A549 (cell line): ENCODE results near the gene NR2C2. TPM values are rescaled to one million over a fixed set of nuclear protein-coding genes. Genes with fewer than 3 reads are reported as not detected.

Source experiments
- ATAC-seq, 2 experiments: fragments of 200-7000 bp in 1 of 2; fragments of >200 bp in 1 of 2; cut with Nextera tagmentation in 1 of 2; cut with Tn5 transposase in 1 of 2; 3 replicates each; pipeline versions ENCODE4 v1.8.0 to v1.9.1; 2018 to 2020; ENCODE audit warnings: mild to moderate bottlenecking in 1 of 2, moderate library complexity in 1 of 2
- CTCF ChIA-PET: fragments of 300-600 bp; sonication (Branson Sonifier 250); formaldehyde crosslinking; extraction: SDS; loops from one replicate; lab custom pipeline; 2021; ENCODE audit warnings: antibody characterized with exemption, inconsistent platforms; lab: Yijun Ruan, JAX
- POLR2A ChIA-PET: fragments of 350-600 bp; formaldehyde crosslinking; extraction: SDS; loops from one replicate; lab custom pipeline; 2021; ENCODE audit warnings: antibody characterized with exemption, inconsistent platforms; lab: Yijun Ruan, JAX
- DNase-seq, 2 experiments: peaks; one replicate each; pipeline versions ENCODE4 v3.0.0 to v3.0.0-alpha.2; 2011 to 2016; ENCODE audit warnings: low read depth in 1 of 2, low spot score in 1 of 2
- FAIRE-seq: peaks from 2 replicates; lab custom pipeline; 2011; peaks lifted over from hg19 to GRCh38; lab: Jason Lieb, UNC
- H3K27ac ChIP-seq, 2 experiments: fragments of >200 bp; sonication (Bioruptor Twin); formaldehyde crosslinking; 3 replicates each; pipeline ENCODE4 v1.5.1; 2016 to 2017
- H3K4me1 ChIP-seq: fragments of >200 bp; sonication (Bioruptor Twin); formaldehyde crosslinking; 3 replicates; pipeline ENCODE4 v1.6.1; 2016
- H3K4me2 ChIP-seq: fragments of >200 bp; sonication (Bioruptor Twin); formaldehyde crosslinking; 3 replicates; pipeline ENCODE4 v1.6.1; 2016
- H3K4me3 ChIP-seq: fragments of >200 bp; sonication (Bioruptor Twin); formaldehyde crosslinking; 3 replicates; pipeline ENCODE4 v1.5.1; 2016
- H3K9me3 ChIP-seq: fragments of >200 bp; sonication (Bioruptor Twin); formaldehyde crosslinking; 3 replicates; pipeline ENCODE4 v1.6.1; 2016
- E2F6 ChIP-seq: IDR thresholded peaks from 2 replicates; pipeline ENCODE4 v1.6.1; 2012; ENCODE audit warnings: low read depth, borderline replicate concordance
- EHF ChIP-seq: fragments of 250-450 bp; sonication (Bioruptor Pico); IDR thresholded peaks from 2 replicates; pipeline ENCODE4 v1.5.0; 2020; ENCODE audit warnings: mild to moderate bottlenecking
- EHMT2 ChIP-seq: fragments of 200-600 bp; sonication (generic); IDR thresholded peaks from 2 replicates; pipeline ENCODE4 v1.6.1; 2016; ENCODE audit warnings: antibody characterized with exemption, low read depth, mild to moderate bottlenecking, moderate library complexity
- ELK1 ChIP-seq: fragments of 150-350 bp; IDR thresholded peaks from 2 replicates; pipeline ENCODE4 v1.6.1; 2014; ENCODE audit warnings: low read depth, mild to moderate bottlenecking, low read length
- FOXS1 ChIP-seq: fragments of 250-450 bp; sonication (Bioruptor Pico); IDR thresholded peaks from 2 replicates; pipeline ENCODE4 v1.5.0; 2020; ENCODE audit warnings: mild to moderate bottlenecking, moderate library complexity
- HDAC2 ChIP-seq: fragments of 200-600 bp; sonication (generic); IDR thresholded peaks from 2 replicates; pipeline ENCODE4 v1.6.1; 2016
- HOXB13 ChIP-seq: fragments of 250-450 bp; sonication (Bioruptor Pico); IDR thresholded peaks from 2 replicates; pipeline ENCODE4 v1.5.0; 2020; ENCODE audit warnings: low read depth, mild to moderate bottlenecking, moderate library complexity
- JUNB ChIP-seq: fragments of >200 bp; sonication (Bioruptor Twin); formaldehyde crosslinking; IDR thresholded peaks from 2 replicates; pipeline ENCODE4 v1.6.1; 2016
- KDM1A ChIP-seq: fragments of 200-600 bp; sonication (generic); IDR thresholded peaks from 2 replicates; pipeline ENCODE4 v1.6.1; 2016; ENCODE audit warnings: low read depth, mild to moderate bottlenecking
- MYC ChIP-seq: IDR thresholded peaks from 2 replicates; pipeline ENCODE4 v1.6.1; 2012; ENCODE audit warnings: mild to moderate bottlenecking, inconsistent platforms, low read length, improper control_type of control experiment, borderline replicate concordance
- POLR2AphosphoS2 ChIP-seq: conservative IDR thresholded peaks from 2 replicates; pipeline ENCODE4 v1.6.1; 2012; ENCODE audit warnings: low read length, improper control_type of control experiment, inconsistent platforms
- RFX5 ChIP-seq: fragments of 450-650 bp; IDR thresholded peaks from 2 replicates; pipeline ENCODE4 v1.7.1; 2014; ENCODE audit warnings: antibody characterized with exemption, mild to moderate bottlenecking, moderate library complexity
- RNF2 ChIP-seq: fragments of 200-600 bp; sonication (generic); IDR thresholded peaks from 2 replicates; pipeline ENCODE4 v1.6.1; 2016; ENCODE audit warnings: low read depth, mild to moderate bottlenecking, antibody characterized with exemption, moderate library complexity, borderline replicate concordance
- SMC3 ChIP-seq: fragments of >200 bp; sonication (Bioruptor Twin); formaldehyde crosslinking; IDR thresholded peaks from 3 replicates; pipeline ENCODE4 v1.6.1; 2018; ENCODE audit warnings: inconsistent platforms
- SREBF2 ChIP-seq: fragments of 450-650 bp; IDR thresholded peaks from 2 replicates; pipeline ENCODE4 v1.6.1; 2014; ENCODE audit warnings: mild to moderate bottlenecking, moderate library complexity
- WGBS: methylation state at CpG from one replicate; pipeline ENCODE4 v1.1.6; 2017; ENCODE audit errors: missing lambda C conversion rate; 5-methylcytosine and 5-hydroxymethylcytosine counted together
- polyA plus RNA-seq, 4 experiments: library from polyadenylated mRNA; depleted of rRNA in 3 of 4; stranded (reverse); fragments of >200 nt; fragmentation: RNase III in 1 of 4; extraction: RNeasy Plus Mini Kit Qiagen cat#74134 plus additional on column Dnase treatment in 1 of 4; gene quantifications; 2 replicates in 3 of 4; 3 replicates in 1 of 4; pipeline ENCODE4 v1.2.3, GENCODE V29; 2011 to 2017
- TF ChIP-seq, protein P1 (sequence below): IDR thresholded peaks from 2 replicates; pipeline ENCODE4 v1.6.1; 2012

NR2C2 gene
- polyA plus RNA-seq, 2 of the 4 experiments (the other 2 are of a cell fraction): 14.6 to 20.2 TPM

DNA sequence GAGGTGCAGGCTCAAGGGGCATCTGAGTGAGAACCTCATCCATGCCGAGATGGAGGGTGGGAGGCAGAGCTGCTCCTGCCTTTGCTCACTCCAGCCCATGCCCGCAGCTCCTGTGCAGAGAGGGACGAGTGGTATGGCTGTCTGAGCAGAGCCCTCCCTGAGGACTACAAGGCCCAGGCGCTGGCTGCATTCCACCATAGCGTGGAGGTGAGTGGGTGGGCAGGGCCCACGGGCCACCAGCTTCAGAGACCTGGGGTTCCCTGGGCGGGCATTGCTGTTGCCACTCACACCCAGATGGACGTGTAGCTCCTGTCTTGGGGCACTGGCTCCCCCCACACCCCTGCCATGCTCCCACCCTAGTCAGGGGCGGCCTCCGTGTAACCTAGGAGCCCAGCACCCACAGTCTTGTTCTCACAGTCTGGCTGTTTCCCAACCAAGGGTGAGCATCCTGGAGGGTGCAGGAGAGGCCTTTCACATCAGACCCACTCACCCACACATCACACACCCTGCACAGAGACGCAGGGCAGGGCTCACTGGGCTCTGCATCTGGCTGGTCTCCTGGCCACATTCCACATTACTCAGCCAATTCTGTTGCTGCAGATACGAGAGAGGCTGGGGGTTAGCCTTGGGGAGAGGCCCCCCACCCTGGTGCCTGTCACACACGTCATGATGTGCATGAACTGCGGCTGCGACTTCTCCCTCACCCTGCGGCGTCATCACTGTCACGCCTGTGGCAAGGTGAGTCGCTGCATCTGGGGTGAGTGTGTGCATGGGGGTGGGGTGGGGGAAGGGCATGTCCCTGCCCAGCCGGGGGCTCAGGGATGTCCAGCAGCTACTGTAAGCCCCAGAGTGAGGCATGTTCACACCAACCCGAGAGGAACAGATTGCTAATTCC lies 25.3 kb upstream of the NR2C2 start:
- DNase-seq (no peak), ATAC-seq (no peak), FAIRE-seq (no peak)
- Histone ChIP-seq H3K9me3 (no peaks in the 10 kb centered on the region), H3K4me2 (no peak overlapping the region), H3K27ac (no peak overlapping the region), H3K4me1 (no peaks in the 10 kb centered on the region), H3K4me3 (no peak overlapping the region)
- WGBS: 36% methylated on average over 9 of the region's 21 CpGs
- POLR2A ChIA-PET: no interaction called here
- CTCF ChIA-PET: interaction anchor here (0.5 to 10.2 kb wide), 67 partner anchors 8 to 720 kb away, joined by 3 to 160 read pairs (median 4); partner anchors contain the start of gene C3orf20
- no peak for TF ChIP-seq RNF2
- no peak for TF ChIP-seq EHMT2
- TF ChIP-seq KDM1A: no peak
- TF ChIP-seq SREBF2: no peak
- no peak for TF ChIP-seq HOXB13
- TF ChIP-seq FOXS1 (CRISPR knock-in tag): no peak
- no peak for TF ChIP-seq MYC

DNA sequence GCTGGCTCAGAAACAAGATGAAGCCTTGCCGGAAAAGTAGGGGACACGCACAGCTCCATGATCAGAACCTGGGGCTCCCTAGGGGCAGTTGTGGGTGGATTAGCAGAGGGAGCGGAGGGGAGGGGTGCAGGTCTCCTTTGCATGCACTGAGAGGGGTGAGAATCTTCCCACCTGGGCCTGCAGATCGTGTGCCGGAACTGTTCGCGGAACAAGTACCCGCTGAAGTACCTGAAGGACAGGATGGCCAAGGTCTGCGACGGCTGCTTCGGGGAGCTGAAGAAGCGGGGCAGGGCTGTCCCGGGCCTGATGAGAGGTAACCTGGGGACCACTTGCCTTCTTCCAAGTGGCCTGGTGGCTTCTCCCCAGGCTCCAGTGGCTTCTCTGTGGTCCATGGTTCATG lies 24.5 kb upstream of the NR2C2 start:
- FAIRE-seq: no peak
- H3K4me2 ChIP-seq: no peak overlapping the region
- CTCF ChIA-PET: interaction anchor here (1.0 to 10.2 kb wide), 11 partner anchors 10 to 719 kb away, joined by 3 to 160 read pairs (median 6); partner anchors contain the start of gene C3orf20

GRCh38 chr3:14923476-14923875 lies 23.9 kb upstream of the NR2C2 start:
- POLR2A ChIA-PET: no interaction called here
- ATAC-seq (no peak), FAIRE-seq (no peak), DNase-seq (no peak)
- no peak overlapping the region for H3K4me3 ChIP-seq
- no peak for TF ChIP-seq SMC3
- no peak for TF ChIP-seq HDAC2
- TF ChIP-seq JUNB: no peak
- no peak overlapping the region for H3K4me2 ChIP-seq
- WGBS: 42% methylated on average over 5 of the region's 6 CpGs
- no peaks in the 10 kb centered on the region for H3K4me1 ChIP-seq
- CTCF ChIA-PET: interaction anchor here (0.9 to 10.2 kb wide), 11 partner anchors 9 to 720 kb away, joined by 3 to 160 read pairs (median 5); partner anchors contain the start of gene C3orf20
- H3K9me3 ChIP-seq: no peaks in the 10 kb centered on the region
- H3K27ac ChIP-seq: no peak overlapping the region

More for the DNA sequence above, 24.5 kb upstream of the NR2C2 start:
- Histone ChIP-seq H3K4me1 (no peaks in the 10 kb centered on the region), H3K9me3 (no peaks in the 10 kb centered on the region), H3K4me3 (no peak overlapping the region), H3K27ac (no peak overlapping the region)
- POLR2A ChIA-PET: no interaction called here
- TF ChIP-seq EHF (no peak), RFX5 (no peak), POLR2AphosphoS2 (no peak), ELK1 (no peak), E2F6 (no peak)
- TF ChIP-seq, protein P1, sequence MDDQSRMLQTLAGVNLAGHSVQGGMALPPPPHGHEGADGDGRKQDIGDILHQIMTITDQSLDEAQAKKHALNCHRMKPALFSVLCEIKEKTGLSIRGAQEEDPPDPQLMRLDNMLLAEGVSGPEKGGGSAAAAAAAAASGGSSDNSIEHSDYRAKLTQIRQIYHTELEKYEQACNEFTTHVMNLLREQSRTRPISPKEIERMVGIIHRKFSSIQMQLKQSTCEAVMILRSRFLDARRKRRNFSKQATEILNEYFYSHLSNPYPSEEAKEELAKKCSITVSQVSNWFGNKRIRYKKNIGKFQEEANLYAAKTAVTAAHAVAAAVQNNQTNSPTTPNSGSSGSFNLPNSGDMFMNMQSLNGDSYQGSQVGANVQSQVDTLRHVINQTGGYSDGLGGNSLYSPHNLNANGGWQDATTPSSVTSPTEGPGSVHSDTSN: no peak
- ATAC-seq: no peak
- WGBS: 88% methylated on average over 13 of the region's 13 CpGs
- no peak for DNase-seq
